Left ventricle myocardium superior (tissue), 1 donor: ENCODE data around the gene FASLG. TPM values are rescaled to one million over a fixed set of nuclear protein-coding genes. Genes with fewer than 3 reads are reported as not detected.
"Not testable (repeated sequence)": the region's sequence is repeated elsewhere in the genome, so short reads cannot be mapped to it uniquely, and the experiment has no call there.

Experiments used
- ATAC-seq: fragments of 200-7000 bp; cut with Tn5 transposase; one replicate; pipeline ENCODE4 v1.9.1; 2020; ENCODE audit warnings: mild to moderate bottlenecking, moderate library complexity
- DNase-seq: peaks from one replicate; pipeline ENCODE4 v3.0.0-alpha.2; 2020
- intact Hi-C: fragments of 100-400 bp; cut with micrococcal nuclease; formaldehyde crosslinking; loops from one replicate; pipeline ENCODE4 v1.11.0; 2022
- total RNA-seq: library from RNA; stranded (reverse); fragmentation: NEBNext Ultra II Directional; extraction: Animal tissue kit (Norgen Biotek cat#: 25700); gene quantifications from one replicate; pipeline ENCODE4 v1.2.1, GENCODE V29; 2021
- donor health status: DM: no; HTN: yes; CAD: no; lungs with severe emphysema.

Gene FASLG
- total RNA-seq, 1 donor from 2014 or later = 0.12 TPM

DNA sequence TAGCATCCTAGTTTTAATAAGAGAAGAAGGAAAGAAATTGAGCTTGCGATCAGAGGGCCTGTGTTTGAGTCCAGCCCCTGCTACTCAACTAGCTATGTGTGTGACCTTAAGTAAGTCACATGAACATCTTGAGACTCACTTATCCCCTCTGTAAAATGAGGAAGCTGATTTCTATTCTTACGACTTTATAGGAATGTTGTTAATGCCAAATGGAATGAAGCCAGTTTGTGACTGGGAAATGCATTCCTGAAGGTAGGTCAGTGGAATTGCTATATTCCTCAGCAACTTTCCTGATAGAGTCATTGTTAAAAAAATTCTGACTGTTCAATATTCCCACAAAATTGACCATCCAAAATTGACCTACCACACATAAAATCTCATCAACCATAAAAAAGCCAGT is 14.9 kb downstream of the FASLG start:
- DNase-seq (no peak), ATAC-seq (no peak)
- intact Hi-C loops = no loop called here

DNA sequence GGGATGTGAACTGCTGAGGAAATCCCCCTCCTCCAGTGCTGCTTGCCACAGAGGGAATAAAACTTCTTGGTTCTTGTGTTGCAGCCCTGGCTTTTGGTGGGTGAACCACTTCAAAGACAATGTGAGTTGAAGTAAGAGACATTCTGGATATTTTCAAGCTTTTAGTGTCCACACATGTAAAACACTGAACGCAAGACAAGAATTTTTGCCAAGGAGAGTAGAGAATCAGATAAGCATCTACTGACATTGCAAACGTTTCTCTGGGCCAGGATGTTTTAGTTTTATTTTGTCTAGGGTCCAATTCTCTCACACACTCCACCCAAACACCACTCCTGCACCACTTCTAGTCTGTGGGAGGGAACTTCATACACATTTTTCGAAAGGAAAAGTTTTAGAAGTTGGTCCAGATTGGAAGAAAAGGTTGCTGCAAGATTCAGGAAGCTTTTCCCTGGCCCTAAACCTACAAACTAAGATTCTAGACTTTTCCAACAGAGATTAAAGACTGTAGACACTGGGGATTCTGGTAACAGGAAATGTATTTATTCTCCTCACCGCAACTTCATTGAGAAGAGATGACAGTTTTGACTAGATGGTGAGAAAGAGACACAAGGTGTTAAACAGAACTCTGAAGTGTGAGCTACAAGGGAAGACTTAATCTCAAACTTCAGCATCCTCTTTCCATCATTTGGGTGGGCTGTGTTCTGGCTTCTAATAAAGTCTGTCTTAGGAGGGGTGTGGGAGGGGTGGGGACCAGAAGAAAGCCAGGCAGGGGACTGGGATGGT is 16.1 kb downstream of the FASLG start:
- DNase-seq = no peak
- intact Hi-C loops = no loop called here
- ATAC-seq = no peak

DNA sequence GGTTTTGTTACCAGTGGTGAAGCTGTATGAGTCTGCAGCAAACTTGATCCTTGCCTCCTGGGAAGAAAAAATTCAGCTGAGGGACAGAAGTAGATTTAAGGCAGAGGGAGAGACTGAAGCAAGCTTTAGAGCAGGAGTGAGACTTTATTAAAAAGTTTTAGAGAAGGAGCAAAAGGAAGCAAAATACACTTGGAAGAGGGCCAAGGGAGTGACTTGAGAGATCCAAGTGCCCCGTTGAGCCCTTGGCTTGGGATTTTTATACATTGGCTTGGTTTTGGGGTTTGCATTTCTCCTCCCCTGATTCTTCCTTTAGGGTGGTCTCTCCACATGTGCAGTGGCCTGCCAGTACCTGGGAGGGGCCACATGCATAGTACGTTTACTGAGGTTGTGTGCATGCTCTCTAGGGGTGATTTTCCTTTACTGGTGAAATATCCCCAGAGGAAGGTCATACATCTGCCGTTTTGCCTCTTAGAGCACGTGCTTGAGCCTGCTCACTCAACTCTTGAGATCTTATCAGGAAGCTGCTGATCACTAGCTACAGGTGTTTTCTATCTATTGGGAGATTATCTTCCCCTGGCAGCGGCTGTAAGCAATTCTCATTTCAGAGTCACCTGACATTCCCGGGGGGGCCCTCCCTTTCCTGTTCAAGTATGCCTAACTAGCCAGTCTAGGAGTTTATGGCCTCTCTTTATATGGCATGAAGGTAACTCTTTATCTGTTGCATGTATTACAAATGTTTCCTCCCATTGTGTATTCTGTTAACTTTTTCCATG is 20.3 kb downstream of the FASLG start:
- intact Hi-C loops = no loop called here
- no peak for ATAC-seq
- no peak for DNase-seq

DNA sequence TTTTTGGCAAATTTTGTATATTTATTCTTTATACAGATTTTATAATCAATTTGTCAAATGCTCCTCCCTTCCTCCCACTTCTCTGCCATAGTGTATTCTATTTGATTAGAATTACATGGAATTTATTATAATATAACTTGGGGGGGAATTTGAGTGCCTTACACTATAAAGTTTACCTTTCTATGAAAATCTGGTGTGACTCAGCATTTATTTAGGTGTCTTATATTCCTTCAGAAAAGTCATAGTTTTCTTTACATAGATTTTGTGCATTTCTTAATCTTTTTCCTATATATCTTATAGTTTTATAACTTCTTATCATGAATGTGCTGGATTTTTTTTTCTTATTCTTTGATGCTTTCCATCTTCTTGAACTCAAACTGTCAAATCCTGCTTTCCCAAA is 21.3 kb downstream of the FASLG start:
- no peak for ATAC-seq
- intact Hi-C loops = no loop called here
- DNase-seq = no peak

DNA sequence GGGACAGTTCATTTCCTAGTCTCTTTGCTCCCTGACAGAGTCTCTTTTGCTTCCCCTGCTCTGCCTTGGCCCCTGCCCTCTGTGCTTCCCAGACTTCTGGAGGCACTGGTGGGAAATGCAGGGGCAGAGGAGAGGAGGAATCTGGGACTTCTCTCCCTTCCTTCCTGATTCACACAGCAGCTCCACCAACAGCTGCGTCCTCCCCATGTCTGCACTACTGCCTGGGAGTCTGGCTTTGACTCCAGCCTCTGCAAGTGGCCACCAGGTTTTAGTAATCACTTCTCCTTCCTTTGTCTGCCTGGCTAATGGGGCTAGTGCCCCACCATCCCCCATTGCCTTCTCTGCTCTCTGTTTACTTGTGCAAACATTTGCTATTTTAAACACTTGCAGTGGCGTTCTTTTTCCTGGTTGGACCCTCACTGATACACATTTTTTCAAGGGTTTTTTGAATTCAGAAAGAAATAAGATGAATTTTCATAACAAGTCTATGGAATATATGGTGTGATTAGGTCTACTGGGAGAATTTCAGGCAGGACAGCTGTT is 21.9 kb downstream of the FASLG start:
- ATAC-seq (no peak), DNase-seq (no peak)
- intact Hi-C loops = no loop called here

DNA sequence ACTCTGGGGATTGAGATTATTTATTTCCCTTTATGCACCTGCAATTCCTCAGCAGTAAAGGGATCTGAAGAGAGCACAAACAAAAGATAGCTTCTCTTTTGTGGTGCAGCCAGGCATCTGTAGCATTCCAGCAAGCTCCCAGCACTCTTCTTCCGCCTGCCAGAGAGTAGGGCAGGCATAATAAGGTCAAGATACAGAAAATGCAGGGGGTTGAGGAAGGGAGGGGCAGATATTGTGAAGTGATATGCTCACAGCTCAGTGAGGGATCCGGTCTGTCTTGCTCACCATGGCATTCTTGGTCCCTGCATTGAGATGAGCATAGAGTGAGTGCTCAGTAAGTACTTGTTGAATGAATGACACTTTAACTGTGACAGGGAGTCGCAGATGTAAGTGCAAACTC is 23.9 kb downstream of the FASLG start:
- no peak for DNase-seq
- no peak for ATAC-seq
- intact Hi-C loops = no loop called here

DNA sequence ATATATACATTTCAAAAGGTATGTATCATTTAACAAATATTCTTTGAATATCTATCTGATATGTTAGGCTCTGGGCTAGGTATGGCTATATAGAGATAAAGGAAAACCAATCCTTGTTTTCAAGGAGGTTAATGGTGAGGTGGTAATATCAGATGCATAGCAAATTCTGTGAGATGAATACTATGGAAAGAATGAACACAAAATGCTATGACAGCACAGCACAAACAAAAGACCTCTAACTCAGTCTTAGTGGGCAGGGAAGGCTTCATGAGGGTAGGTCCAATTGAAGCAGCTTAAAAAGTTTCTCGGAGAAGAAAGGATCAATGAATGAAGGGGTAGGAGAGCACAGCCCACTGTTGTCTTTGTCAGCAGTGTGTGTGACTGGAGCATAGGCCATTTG is 27.2 kb downstream of the FASLG start:
- DNase-seq (no peak), ATAC-seq (no peak)
- intact Hi-C loops = no loop called here

DNA sequence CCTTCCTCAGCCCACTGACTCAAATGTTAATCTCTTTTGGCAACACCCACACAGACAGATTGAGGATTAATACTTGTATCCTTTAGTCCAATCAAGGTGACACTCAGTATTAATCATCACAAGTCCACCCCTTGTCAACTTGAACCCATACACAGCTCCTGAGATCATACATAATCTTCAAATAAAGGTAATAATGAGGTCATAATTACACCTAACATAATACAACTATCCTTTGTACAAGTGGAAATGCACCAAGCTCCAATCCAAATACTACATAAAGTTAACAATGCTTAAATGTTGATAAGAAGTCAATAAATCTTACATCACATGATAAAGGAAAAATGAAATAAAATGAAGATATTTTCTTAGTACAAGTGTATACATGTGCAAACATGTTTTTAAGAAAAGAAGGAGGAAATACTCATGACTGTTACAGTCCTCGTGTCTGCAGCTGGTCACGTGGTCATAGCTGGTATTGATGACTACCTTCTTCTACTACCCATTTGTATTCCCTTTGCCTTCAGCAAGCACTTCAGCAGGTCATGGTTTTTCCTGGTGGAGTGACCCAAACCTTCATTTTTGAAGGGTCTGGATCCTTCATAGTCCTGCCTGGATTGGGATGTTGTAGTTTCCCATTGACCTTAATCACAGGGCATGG is 29.7 kb downstream of the FASLG start:
- ATAC-seq, DNase-seq, intact Hi-C loops: not testable (repeated sequence)

DNA sequence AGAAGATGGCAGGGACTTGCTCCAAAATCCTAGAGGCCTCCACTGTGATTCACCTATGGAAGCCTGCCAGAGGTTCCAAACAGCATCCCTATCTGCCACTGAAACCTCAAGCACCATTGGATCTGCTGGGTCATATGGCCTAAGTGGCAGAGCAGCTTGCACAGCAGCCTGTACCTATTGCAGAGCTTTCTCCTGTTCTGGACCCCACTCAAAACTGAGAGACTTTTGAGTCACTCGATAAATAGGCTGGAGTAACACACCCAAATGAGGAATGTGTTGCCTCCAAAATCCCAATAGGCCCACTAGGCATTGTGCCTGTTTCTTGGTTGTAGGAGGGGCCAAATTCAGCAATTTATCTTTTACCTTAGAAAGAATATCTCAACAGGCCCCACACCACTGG is 32.0 kb downstream of the FASLG start:
- intact Hi-C loops, DNase-seq, ATAC-seq: not testable (repeated sequence)

DNA sequence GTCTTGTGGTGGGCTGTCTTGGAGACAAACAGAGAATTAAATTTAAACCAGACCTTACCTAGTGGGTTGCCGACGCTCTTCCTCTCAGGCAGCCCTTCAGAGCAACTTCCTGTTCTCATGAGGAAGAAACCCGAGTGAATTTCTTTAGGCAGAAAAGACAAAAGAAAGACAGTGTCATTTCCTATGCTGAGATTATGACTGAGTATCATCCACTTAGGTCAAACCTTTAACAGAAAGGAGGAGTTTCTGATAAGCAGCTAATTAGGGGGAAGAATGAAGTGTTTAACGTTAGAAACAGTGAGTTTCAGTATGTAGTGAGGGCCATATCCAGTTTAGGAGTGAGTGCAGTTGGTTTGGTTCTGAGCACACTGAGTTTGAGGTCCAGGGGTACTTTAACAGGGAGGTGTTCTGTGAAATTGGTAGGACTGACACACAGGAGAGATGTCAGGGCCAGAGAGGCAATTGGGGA is 38.7 kb downstream of the FASLG start:
- ATAC-seq = no peak
- DNase-seq = no peak
- intact Hi-C loops = no loop called here

DNA sequence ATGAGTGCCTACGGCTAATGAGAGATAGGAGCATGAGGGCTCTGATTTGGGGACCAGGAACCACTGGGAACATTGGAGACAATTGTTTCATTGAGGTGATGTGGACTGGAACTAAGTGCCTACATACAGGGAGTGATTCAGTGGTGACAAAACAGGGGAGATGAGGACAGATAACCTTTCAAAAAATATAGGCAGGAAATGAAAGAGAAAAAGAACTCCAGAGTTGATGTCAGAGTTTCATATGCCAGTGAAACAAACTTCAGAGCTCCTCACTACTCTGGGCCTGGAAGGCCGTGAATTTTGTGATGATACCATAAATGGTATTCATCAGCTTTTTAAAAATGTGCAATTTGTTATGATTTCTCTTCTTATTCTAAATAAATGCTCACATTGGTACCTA is 39.3 kb downstream of the FASLG start:
- DNase-seq (no peak), ATAC-seq (no peak)
- intact Hi-C loops = no loop called here

DNA sequence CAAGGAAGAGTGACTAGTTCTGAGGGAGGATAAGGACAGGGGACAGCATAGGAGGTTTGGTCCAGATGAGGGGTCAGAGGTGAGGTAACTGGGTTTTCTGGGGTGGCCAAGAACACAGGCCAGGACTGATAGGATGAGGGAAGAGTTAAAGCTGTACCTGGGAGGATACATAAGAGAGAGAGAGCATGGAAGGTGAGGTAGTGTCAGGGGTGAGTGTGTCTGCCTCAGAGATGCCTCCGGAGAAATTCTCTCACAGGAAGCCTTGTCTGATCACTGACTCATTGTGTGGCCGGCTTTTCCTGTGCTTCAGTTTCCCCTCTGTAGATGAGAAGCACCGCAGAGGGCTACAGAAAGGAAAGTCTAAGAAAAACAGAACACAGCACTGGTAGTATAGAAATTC is 40.2 kb downstream of the FASLG start:
- DNase-seq (no peak), ATAC-seq (peak; percentile 40)
- intact Hi-C loops = no loop called here

DNA sequence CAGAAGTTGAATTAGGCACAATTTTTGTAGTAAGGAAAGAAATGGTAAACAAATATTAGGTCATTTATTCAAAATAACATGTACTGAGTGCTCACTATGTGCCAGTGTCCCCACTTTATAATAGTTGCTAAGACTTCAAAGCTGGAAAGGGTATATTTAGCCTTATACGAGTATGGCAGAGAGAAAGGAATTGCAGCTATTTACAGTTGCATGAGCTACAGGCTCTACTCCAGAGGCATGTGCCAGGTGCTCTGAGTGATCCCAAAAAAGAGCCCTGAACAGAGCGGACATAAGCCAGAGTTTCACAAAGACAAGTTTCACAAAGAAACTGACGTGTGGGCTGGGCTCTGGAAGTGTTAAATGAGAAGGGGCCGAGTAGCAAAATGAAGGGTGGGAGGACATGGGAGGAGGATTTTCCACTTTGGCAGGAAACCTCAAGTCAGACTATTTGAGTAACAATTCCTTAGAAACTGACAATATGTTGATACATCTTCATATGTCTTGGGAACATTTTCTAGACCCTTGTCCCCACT is 40.9 kb downstream of the FASLG start:
- intact Hi-C loops = no loop called here
- ATAC-seq (peak; percentile 98), DNase-seq (no peak)

DNA sequence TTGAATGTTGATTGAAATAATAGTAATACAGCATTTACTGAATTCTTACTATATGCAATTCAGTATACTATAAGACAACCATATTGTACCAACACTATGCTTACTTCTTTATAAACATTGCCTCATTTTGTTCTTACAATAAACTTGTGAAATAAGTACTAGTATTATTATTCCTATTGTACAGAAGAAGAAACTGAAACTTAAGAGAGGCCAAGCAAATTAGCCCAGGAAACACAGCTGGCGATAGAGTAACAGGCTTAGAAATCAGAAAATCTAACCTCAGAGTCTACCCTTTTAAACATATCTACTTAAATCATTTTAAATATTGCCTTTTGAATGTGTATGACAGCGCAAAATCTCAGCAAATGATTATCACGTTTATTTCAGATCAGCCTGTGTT is 41.7 kb downstream of the FASLG start:
- ATAC-seq = no peak
- intact Hi-C loops = no loop called here
- DNase-seq = no peak

DNA sequence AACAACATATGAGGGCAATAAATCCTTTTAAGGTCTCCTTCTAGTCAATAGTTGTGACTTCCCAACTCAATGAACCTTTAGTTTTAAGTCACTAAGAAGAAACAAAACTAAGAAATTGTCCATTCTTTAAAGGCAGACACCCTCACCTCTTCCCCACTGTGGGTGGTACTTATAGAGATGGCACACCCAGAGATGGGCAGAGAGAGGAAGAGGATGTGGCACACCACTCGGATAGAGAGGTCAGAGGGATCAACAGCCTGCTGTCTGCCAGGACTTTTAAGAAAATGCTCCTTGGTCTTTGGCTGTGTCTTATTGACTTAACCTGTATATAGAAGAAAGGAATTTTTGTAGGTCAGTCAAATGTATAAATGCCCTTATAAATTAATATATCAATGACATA is 45.1 kb downstream of the FASLG start:
- ATAC-seq (no peak), DNase-seq (no peak)
- intact Hi-C loops = no loop called here

DNA sequence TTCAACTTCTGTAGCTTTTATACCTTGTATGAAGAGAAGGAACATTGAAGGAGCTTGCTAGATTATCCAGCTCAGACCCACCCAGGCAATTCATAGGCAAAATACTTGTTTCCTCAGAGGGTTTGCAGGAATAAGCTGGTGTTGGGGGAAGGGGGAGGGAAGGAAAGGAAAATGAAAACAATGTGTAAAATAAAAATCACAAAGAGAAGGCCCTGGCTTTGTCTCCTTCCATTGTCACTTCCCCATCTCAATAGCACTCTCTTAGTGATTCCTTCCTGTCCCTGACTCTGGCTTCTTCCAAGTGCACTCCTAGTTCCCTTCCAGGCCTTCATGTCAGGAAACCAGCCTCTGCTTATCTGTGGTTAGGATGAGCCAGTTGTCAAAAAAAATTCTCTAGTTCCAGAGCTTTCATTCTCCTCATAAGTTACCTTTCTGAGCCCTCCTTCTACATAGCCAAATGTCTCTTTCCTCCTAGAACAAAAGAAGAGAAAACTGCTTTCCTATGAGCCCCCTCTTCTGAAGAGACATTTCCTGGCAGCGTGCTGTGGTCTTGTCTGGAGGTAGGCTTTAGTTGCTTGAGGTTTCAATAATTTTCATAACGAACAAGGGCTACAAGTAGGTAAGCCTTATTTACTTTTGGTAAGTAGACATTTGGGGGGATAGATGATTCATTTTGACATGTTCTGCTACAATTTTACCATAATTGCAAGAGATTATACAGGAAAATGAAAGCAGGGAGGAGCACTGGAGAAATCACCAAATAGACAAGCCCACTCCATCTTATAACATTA is 45.7 kb downstream of the FASLG start:
- no peak for DNase-seq
- no peak for ATAC-seq
- intact Hi-C loops = no loop called here

DNA sequence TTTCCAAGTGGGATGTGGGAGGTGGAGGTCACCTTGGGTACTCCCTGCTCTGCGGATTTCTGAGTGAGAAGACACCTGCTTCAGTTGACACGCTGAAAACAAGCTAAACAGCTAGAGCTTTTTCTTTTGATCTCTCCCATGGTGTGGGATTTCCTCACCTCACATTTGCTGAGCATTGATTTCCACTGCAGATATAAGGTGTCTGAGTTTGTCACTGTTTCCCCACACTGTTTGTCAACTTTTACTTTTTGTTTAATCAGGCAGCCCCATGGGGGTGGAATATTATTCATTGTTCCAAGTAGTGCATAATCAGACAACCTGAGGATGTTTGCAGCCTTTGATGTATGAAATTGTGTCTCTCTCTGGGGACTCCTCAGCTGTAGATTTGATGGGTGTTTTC is 49.5 kb downstream of the FASLG start:
- intact Hi-C loops = no loop called here
- no peak for ATAC-seq
- no peak for DNase-seq

DNA sequence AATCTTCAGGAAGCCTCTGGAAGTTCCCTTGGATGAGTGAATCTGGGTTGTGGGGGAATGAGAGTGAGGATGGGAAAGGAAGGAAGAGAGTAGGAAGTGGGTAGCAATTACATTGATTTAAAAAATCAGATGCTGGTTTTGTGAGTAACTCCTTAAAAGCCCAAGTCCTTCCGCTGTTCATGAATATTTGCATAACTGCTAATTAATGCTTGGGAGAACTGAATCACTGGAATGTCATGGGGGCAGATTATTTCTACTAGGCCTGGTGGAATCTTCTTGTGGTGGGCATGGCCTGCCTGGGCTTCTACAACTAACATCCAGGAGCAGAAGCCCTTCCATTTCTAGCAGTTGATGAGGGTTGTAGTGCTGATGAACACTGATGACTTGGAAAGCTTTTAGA is 52.7 kb downstream of the FASLG start:
- no peak for ATAC-seq
- intact Hi-C loops = no loop called here

DNA sequence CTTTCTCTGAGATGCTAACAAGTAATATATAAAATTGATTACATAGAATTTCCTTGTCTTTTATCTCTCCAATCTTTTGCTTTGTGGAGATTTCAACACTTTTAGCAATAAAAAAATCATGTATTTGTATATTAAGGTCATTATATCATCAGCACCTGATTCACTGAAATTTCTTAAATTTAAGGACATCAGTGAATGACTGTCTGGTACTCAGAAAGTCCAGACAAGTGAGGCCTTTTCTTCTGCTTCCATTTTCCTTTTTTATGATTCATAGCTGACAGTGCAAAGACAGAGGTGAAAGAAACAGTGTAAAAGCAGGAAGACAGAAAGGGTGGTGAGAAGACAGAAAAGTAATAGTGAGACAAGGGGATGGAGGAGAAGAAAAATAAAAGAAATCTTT is 54.6 kb downstream of the FASLG start:
- ATAC-seq (no peak), DNase-seq (no peak)
- intact Hi-C loops = no loop called here

More for the DNA sequence above, 52.7 kb downstream of the FASLG start:
- no peak for DNase-seq
